ENCODE measurements around the gene PER2.
"Not testable (repeated sequence)": the region's sequence is repeated elsewhere in the genome, so short reads cannot be mapped to it uniquely, and the experiment has no call there.

Gene PER2

DNA sequence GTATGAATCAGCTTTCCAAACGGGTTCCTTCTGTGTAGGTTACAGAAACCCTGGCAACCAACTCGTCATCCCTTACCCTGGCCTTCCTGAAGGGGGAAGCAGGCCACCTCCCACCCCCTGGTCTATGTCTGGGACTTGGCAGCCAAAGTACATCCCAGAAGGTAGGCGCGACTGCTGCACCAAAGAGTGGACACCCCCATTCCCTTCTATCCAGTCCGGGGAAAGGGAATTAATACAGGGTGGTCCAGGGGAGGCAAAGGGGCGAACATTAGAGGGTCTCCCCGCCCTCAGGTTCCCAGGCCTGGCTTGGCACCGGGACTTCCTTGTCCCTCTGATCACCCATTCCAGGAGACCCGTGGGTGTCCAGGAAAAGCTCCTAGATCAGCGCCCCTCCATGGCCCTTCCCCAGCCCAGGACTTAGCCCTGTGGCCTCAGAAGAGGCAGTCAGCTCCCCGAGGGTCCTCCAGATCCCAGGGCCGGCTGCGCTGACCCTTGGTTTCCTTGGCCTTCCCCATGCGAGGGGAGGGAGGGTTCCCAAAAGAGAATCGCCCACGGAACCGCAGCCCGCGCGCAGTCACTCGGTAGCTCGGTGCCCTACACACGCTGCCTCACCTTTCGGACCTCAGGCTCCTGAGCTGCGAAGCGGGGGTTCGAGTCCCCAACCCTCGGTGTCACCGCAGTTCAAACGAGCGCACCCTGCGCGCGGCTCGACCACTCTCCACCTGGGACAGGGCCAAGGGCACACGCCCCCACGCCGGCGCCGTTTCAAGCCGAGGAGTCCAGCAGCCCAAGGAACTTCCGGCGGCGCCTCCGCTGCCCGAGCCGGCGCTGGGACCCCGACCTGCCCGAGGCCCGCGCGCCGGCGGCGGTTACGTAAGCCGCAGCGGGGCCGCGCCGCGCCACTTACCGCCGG is at the start of gene PER2:
TSS of gene PER2 (minus strand) at position 874 of the 913 bp plus-strand sequence. CDS start 10,674 bp downstream, outside the sequence.
- peak; percentile 55 for DNase-seq

GRCh38 chr2:238337846-238338245 is 49.4 kb upstream of the PER2 start:
- no peak for DNase-seq

- DNase-seq, result no peak
These were observed 48.5 kb upstream of the PER2 start for GRCh38 chr2:238336793-238337444.

DNA sequence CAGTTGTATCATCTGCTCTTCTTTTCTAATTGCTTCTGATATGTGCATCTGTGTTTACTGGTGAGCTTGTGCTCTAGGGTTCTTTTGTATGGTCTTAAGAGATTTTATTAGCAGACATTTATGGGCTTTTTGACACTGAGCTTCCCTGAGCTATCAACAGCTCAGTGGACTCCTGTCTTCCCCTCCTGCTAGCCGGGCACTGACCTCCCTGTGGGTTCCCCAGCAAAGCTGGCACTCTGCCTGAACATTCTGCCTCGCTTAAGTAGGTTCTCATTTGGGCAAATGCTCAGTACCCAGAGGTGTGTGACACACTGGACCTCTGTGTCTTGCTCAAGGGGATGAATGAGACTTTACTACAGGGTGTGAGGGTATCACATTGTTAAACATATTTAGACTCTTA is 47.7 kb upstream of the PER2 start:
- no peak for DNase-seq

- DNase-seq, result not testable (repeated sequence)
These were observed 47.2 kb upstream of the PER2 start for GRCh38 chr2:238335591-238335990.

DNA sequence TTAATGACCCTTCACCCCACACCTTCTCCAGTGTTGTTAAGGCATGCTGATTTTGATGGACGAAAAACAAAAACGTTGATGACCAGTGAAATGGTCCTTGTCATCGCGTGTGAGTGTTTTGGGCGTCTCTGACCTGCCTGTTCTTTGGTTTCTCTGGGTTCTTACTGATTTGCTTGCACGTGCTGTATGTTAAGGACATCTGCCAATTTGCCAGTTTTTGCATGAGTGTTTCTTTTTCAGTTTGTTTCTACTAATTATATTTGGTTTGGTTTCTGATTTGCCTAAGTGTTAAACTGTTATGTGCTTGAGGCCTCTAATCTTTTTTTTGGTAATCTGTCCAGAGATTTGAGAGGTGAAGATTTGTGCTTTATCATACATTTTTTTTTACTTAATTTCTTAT is 46.5 kb upstream of the PER2 start:
- no peak for DNase-seq

GRCh38 chr2:238331916-238332315 is 43.5 kb upstream of the PER2 start:
- no peak for DNase-seq

DNA sequence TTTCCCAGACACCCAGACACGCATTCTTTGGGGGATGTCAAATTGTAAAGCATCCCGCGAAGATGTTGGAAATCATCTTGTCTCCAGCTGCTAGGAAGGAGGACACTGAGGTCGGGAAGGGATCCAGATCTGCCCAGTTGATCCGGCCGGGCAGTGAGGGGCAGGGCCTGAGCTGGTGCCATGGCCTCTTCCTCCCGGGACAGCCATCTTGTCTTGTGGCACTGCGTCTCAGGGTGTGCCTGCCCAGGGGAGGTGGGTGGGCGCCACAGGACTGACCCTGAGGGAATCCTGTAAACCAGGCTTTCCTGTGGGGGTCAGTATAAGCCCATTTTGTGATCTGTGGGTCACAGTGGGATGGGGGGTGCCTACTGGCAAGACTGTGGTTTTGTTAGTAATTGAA is 42.0 kb upstream of the PER2 start:
- no peak for DNase-seq

GRCh38 chr2:238327751-238328150 is 39.3 kb upstream of the PER2 start:
- DNase-seq, result no peak

- no peak for DNase-seq
These were observed 38.5 kb upstream of the PER2 start for GRCh38 chr2:238326801-238327365.

DNA sequence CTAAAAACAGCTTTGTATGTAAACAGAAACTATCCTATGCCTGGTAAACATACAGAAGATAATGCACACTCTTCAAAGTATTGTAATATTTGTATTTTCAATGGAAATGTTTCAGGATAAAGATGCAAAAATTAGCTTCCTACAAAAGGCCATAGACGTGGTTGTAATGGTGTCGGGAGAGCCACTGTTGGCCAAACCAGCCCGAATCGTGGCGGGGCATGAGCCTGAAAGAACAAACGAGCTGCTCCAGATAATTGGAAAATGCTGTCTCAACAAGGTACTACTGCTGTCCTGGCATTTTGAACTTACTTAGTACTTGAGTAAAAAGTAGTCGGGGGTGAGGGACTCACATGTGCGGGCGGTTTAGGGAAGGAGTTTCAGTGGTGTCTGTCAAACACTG is 37.3 kb upstream of the PER2 start:
- DNase-seq, result no peak

DNA sequence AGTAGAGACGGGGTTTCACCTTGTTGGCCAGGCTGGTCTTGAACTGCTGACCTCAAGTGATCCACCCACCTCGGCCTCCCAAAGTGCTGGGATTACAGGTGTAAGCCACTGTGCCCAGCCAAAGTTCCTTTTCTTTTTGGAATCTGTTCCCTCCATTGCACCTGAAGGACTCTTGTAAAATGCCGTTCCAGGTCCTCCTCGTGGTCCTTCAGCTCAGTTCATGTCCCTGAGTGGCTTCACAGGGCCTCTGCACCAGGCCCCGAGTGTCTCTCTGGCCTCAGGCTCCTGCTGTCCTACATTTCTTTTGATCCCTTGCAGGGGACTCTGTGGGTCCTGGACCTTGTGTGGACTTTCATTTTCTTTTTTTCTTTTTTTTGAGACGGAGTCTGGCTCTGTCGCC is 35.8 kb upstream of the PER2 start:
- not testable (repeated sequence) for DNase-seq

GRCh38 chr2:238322001-238322411 is 33.6 kb upstream of the PER2 start:
- no peak for DNase-seq

DNA sequence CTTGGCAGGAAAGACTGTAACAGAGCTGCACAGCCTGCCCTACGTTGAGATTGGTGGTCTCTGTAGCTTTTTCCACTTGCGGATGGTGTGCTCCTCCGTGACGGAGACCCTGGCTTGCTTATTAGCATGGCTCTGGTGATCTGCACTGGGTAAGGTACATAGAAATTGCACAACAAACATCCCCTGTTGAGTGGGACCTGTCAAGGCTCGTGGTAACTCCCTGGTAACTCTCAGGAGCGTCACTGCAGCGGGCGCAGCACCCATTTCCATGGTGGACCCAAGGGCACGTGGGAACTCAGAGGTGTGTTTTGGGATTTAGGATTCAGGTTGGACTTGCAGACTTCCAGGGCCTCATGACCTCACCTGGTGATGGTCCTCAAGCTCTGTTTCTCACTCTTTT is 33.1 kb upstream of the PER2 start:
- DNase-seq, result no peak

DNA sequence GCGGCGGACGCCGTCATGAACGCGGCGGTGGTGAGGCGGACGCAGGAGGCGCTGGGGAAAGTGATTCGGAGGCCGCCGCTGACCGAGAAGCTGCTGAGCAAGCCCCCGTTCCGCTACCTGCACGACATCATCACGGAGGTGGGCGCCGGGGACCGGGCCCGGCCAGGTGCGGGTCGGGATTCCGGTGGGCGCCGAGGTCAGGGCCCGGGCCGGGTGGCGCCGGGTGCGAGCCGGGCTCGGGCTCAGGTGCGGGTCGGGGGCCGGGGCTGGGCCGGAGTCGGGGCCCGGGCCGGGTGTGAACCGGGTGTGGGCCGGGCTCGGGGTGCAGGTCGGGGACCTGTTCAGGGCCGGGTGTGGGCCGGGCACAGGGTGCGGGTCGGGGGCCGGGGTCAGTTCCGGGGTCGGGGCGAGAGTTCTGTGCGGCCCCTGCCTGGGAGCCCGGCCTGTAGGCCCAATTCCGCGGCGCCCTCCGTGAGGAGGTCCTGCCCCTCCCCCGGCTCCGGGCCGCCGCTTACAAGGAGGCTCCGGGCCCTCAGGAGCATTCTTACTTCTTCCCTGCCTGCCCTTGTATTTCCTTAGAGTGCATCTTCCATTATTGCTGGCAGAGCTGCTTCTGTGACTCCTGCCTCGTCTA is 32.4 kb upstream of the PER2 start:
- DNase-seq, result no peak

GRCh38 chr2:238320246-238320647 is 31.8 kb upstream of the PER2 start, which contains the start of gene TRAF3IP1:
TRAF3IP1 (plus strand) TSS chr2:238320518; CDS start chr2:238320663, 145 bp downstream.
- peak; percentile 96 for DNase-seq

GRCh38 chr2:238315031-238315595 is 26.7 kb upstream of the PER2 start:
- no peak for DNase-seq

GRCh38 chr2:238314576-238314975 is 26.2 kb upstream of the PER2 start:
- DNase-seq, result no peak

DNA sequence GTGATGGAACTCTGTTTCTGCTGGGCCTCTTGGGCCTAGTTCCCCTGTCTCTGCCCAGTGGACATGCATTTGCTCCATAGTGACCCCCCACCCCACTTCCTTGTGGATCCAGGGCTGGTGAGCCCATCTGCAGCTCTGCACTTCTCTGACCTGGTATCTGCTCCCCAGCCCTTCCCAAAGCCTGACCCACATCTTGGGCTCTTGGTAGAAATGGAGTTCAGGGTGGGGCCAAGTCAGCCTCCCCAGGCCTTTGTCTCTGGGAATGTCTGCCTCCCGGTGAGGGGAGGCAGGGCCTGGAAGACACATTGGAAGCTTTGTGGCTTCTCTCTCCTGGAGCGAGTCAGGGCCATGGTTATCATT is 25.6 kb upstream of the PER2 start:
- DNase-seq, result no peak

GRCh38 chr2:238313289-238313990 is 25.0 kb upstream of the PER2 start:
- DNase-seq, result no peak

GRCh38 chr2:238310721-238311120 is 22.3 kb upstream of the PER2 start:
- DNase-seq, result not testable (repeated sequence)

- DNase-seq, result no peak
These were observed 19.8 kb upstream of the PER2 start for GRCh38 chr2:238308177-238308576.

- DNase-seq, result no peak
These were observed 18.2 kb upstream of the PER2 start for GRCh38 chr2:238306672-238306998.
